H1 (cell line): Measurements from ENCODE around the gene SLC16A5. TPM values are rescaled to one million over a fixed set of nuclear protein-coding genes. Genes with fewer than 3 reads are reported as not detected.
"Not testable (repeated sequence)": the region's sequence is repeated elsewhere in the genome, so short reads cannot be mapped to it uniquely, and the experiment has no call there.

ENCODE experiments used
- CTCF ChIA-PET: fragments of 300-600 bp; sonication (Branson Sonifier 250); formaldehyde crosslinking; loops from one replicate; lab custom pipeline; 2021; ENCODE audit not compliant: partially characterized antibody; lab: Charles Lee
- POLR2A ChIA-PET: fragments of 300-600 bp; sonication (Branson Sonifier 250); formaldehyde crosslinking; loops from one replicate; lab custom pipeline; 2021; ENCODE audit warnings: inconsistent platforms; ENCODE audit not compliant: partially characterized antibody; lab: Charles Lee
- DNase-seq, 2 experiments: peaks; one replicate each; pipeline versions ENCODE4 v3.0.0 to v3.0.0-alpha.2; 2010 to 2022; ENCODE audit warnings: low spot score in 2 of 2, low read depth in 1 of 2, mixed read lengths in 1 of 2
- FAIRE-seq: peaks from 2 replicates; lab custom pipeline; 2011; peaks lifted over from hg19 to GRCh38; lab: Jason Lieb, UNC
- H2AFZ ChIP-seq: 2 replicates; pipeline ENCODE4 v1.8.1; 2012; ENCODE audit warnings: low read length, inconsistent platforms
- H2AK5ac ChIP-seq: 2 replicates; pipeline ENCODE4 v1.6.1; 2013; ENCODE audit warnings: low read depth, low read length
- H2BK120ac ChIP-seq: replicated peaks from 2 replicates; pipeline ENCODE3; 2013; ENCODE audit warnings: low read depth, low read length, inconsistent platforms
- H2BK12ac ChIP-seq: 2 replicates; pipeline ENCODE4 v1.6.1; 2013; ENCODE audit warnings: low read depth, low read length
- H2BK15ac ChIP-seq: 2 replicates; pipeline ENCODE4 v1.6.1; 2013; ENCODE audit warnings: low read length
- H2BK20ac ChIP-seq: 2 replicates; pipeline ENCODE4 v1.6.1; 2013; ENCODE audit warnings: low read length
- H2BK5ac ChIP-seq: 2 replicates; pipeline ENCODE4 v1.6.1; 2013; ENCODE audit warnings: low read depth, low read length
- H3K14ac ChIP-seq: 2 replicates; pipeline ENCODE4 v1.6.1; 2013; ENCODE audit warnings: inconsistent platforms; ENCODE audit not compliant: insufficient read length
- H3K18ac ChIP-seq: 2 replicates; pipeline ENCODE4 v1.6.1; 2013; ENCODE audit warnings: low read length; ENCODE audit errors: extremely low read depth
- H3K23ac ChIP-seq: 2 replicates; pipeline ENCODE4 v1.6.1; 2013; ENCODE audit warnings: inconsistent platforms; ENCODE audit not compliant: insufficient read length
- H3K23me2 ChIP-seq: 2 replicates; pipeline ENCODE4 v1.6.1; 2013; ENCODE audit warnings: low read depth, low read length
- H3K27ac ChIP-seq: 2 replicates; pipeline ENCODE4 v1.6.1; 2011; ENCODE audit warnings: low read depth, low read length, inconsistent platforms
- H3K27me3 ChIP-seq, 4 experiments: replicated peaks in 1 of 4; 1 replicate in 1 of 4; 2 replicates in 3 of 4; pipeline versions ENCODE4 v1.6.1 to v1.8.1; 2011 to 2013; ENCODE audit warnings: low read length in 3 of 4, mild to moderate bottlenecking in 3 of 4, inconsistent platforms in 2 of 4, mixed read lengths in 2 of 4, moderate library complexity in 1 of 4; ENCODE audit not compliant: control insufficient read depth in 3 of 4, insufficient read depth in 3 of 4; ENCODE audit errors: extremely low read depth in 1 of 4
- H3K36me3 ChIP-seq, 4 experiments: 2 replicates each; pipeline versions ENCODE4 v1.6.1 to v1.8.1; 2011 to 2013; ENCODE audit warnings: mild to moderate bottlenecking in 4 of 4, low read length in 3 of 4, moderate library complexity in 2 of 4, control low read depth in 1 of 4, inconsistent platforms in 1 of 4; ENCODE audit not compliant: insufficient read depth in 4 of 4, control insufficient read depth in 2 of 4
- H3K4ac ChIP-seq: replicated peaks from 2 replicates; pipeline ENCODE3; 2013; ENCODE audit warnings: low read length, low read depth, mixed read lengths, inconsistent platforms; ENCODE audit not compliant: insufficient read length
- H3K4me1 ChIP-seq, 4 experiments: replicated peaks in 1 of 4; 1 replicate in 1 of 4; 2 replicates in 3 of 4; pipeline versions ENCODE4 v1.6.1 to v1.8.1; 2011 to 2013; ENCODE audit warnings: low read length in 3 of 4, inconsistent platforms in 2 of 4, mixed read lengths in 1 of 4; ENCODE audit not compliant: insufficient read depth in 4 of 4, control insufficient read depth in 3 of 4
- H3K4me2 ChIP-seq, 2 experiments: 2 replicates each; pipeline versions ENCODE4 v1.6.1 to v1.8.1; 2011 to 2013; ENCODE audit warnings: low read depth in 2 of 2, low read length in 2 of 2, control low read depth in 1 of 2, inconsistent platforms in 1 of 2, mild to moderate bottlenecking in 1 of 2; ENCODE audit not compliant: insufficient read depth in 1 of 2
- H3K4me3 ChIP-seq, 4 experiments: fragments of 200-600, 300-600 bp in 1 of 4; sonication (generic), shearing (Covaris generic), sonication (Bioruptor Twin) in 1 of 4; 2 replicates each; pipeline versions ENCODE4 v1.5.1 to v1.8.1; 2011 to 2016; ENCODE audit warnings: low read length in 4 of 4, low read depth in 3 of 4, control low read depth in 2 of 4, inconsistent platforms in 2 of 4, mild to moderate bottlenecking in 2 of 4, mixed read lengths in 1 of 4, moderate library complexity in 1 of 4; ENCODE audit not compliant: insufficient read depth in 2 of 4; ENCODE audit errors: extremely low read depth in 1 of 4
- H3K56ac ChIP-seq: replicated peaks from 2 replicates; pipeline ENCODE3; 2013; ENCODE audit warnings: low read depth, mild to moderate bottlenecking, mixed read lengths, low read length, inconsistent platforms; ENCODE audit not compliant: insufficient read length
- H3K79me1 ChIP-seq: 2 replicates; pipeline ENCODE4 v1.6.1; 2013; ENCODE audit warnings: low read depth, low read length, control low read depth
- H3K79me2 ChIP-seq, 2 experiments: 2 replicates each; pipeline versions ENCODE4 v1.6.1 to v1.8.1; 2012 to 2013; ENCODE audit warnings: low read length in 2 of 2, mild to moderate bottlenecking in 2 of 2, inconsistent platforms in 1 of 2; ENCODE audit not compliant: insufficient read depth in 2 of 2, control insufficient read depth in 1 of 2
- H3K9ac ChIP-seq, 4 experiments: replicated peaks in 1 of 4; 1 replicate in 1 of 4; 2 replicates in 3 of 4; pipeline versions ENCODE4 v1.6.1 to v1.8.1; 2011 to 2013; ENCODE audit warnings: low read depth in 3 of 4, low read length in 3 of 4, control low read depth in 2 of 4, mild to moderate bottlenecking in 2 of 4, moderate library complexity in 2 of 4, inconsistent platforms in 1 of 4; ENCODE audit errors: extremely low read depth in 1 of 4
- H3K9me3 ChIP-seq, 2 experiments: 2 replicates each; pipeline versions ENCODE4 v1.6.1 to v1.8.1; 2012 to 2013; ENCODE audit warnings: mild to moderate bottlenecking in 2 of 2, moderate library complexity in 2 of 2, control low read depth in 1 of 2, inconsistent platforms in 1 of 2, low read depth in 1 of 2, low read length in 1 of 2, mixed read lengths in 1 of 2; ENCODE audit not compliant: insufficient read depth in 2 of 2
- H4K20me1 ChIP-seq, 2 experiments: replicated peaks in 1 of 2; 2 replicates each; pipeline versions ENCODE3 to v1.8.1; 2011 to 2013; ENCODE audit warnings: inconsistent platforms in 2 of 2, low read length in 2 of 2, mild to moderate bottlenecking in 1 of 2; ENCODE audit not compliant: insufficient read depth in 2 of 2, control insufficient read depth in 1 of 2
- H4K5ac ChIP-seq: 2 replicates; pipeline ENCODE4 v1.6.1; 2013; ENCODE audit warnings: low read length, low read depth, mixed read lengths, inconsistent platforms; ENCODE audit not compliant: insufficient read length
- H4K8ac ChIP-seq: 2 replicates; pipeline ENCODE4 v1.8.0; 2013; ENCODE audit warnings: mild to moderate bottlenecking, moderate library complexity, low read length, inconsistent platforms; ENCODE audit not compliant: insufficient read depth; ENCODE audit errors: extremely low read depth
- H4K91ac ChIP-seq: replicated peaks from 2 replicates; pipeline ENCODE3; 2013; ENCODE audit warnings: low read length, mixed read lengths, inconsistent platforms; ENCODE audit not compliant: insufficient read length
- ASH2L ChIP-seq: fragments of 200-600, 300-600 bp; sonication (generic); IDR thresholded peaks from one replicate; pipeline ENCODE4 v1.7.1; 2017; ENCODE audit warnings: low read length
- EGR1 ChIP-seq: IDR thresholded peaks from 2 replicates; pipeline ENCODE4 v1.6.1; 2011; ENCODE audit warnings: low read depth, low read length, borderline replicate concordance
- EP300 ChIP-seq, 2 experiments: IDR thresholded peaks; 1 replicate in 1 of 2; 2 replicates in 1 of 2; pipeline ENCODE4 v1.6.1; 2011 to 2012; ENCODE audit warnings: low read depth in 2 of 2, low read length in 2 of 2, mild to moderate bottlenecking in 2 of 2, borderline replicate concordance in 1 of 2, inconsistent platforms in 1 of 2, moderate library complexity in 1 of 2
- TAF1 ChIP-seq: IDR thresholded peaks from 2 replicates; pipeline ENCODE4 v1.6.1; 2011; ENCODE audit warnings: mild to moderate bottlenecking, low read depth, low read length
- TAF7 ChIP-seq: optimal IDR thresholded peaks from 2 replicates; pipeline ENCODE3; 2011; ENCODE audit warnings: low read depth, mild to moderate bottlenecking, inconsistent platforms, low read length, moderate library complexity, borderline replicate concordance
- TBP ChIP-seq: IDR thresholded peaks from 2 replicates; pipeline ENCODE4 v1.6.1; 2011; ENCODE audit warnings: low read depth, low read length, improper control_type of control experiment
- TCF12 ChIP-seq: IDR thresholded peaks from 2 replicates; pipeline ENCODE4 v1.6.1; 2011; ENCODE audit warnings: low read depth, mild to moderate bottlenecking, low read length
- WGBS, 2 experiments: shearing (Covaris generic) in 1 of 2; methylation state at CpG; one replicate each; pipeline versions ENCODE4 v1.1.6 to v1.1.7; 2013 to 2015; ENCODE audit warnings: low lambda C conversion rate in 2 of 2, mixed read lengths in 2 of 2, inconsistent platforms in 1 of 2, low coverage in 1 of 2, missing lambda C conversion rate in 1 of 2; ENCODE audit not compliant: insufficient replicate concordance in 2 of 2, insufficient coverage in 1 of 2, insufficient read length in 1 of 2; ENCODE audit errors: extremely low coverage in 1 of 2, missing lambda C conversion rate in 1 of 2; 5-methylcytosine and 5-hydroxymethylcytosine counted together
- polyA plus RNA-seq, 7 experiments: library from polyadenylated mRNA; depleted of rRNA in 3 of 7; stranded (reverse) in 5 of 7; unstranded in 2 of 7; fragments of >200 nt in 5 of 7; fragments of 200-250 nt in 2 of 7; gene quantifications; 1 replicate in 5 of 7; 2 replicates in 1 of 7; 4 replicates in 1 of 7; pipeline versions ENCODE4 v1.2.1 to v1.2.3, GENCODE V29; 2011 to 2013; ENCODE audit warnings: missing spikeins in 2 of 7, mixed read lengths in 2 of 7
- total RNA-seq: library from RNA; stranded (reverse); fragmentation: NEBNext Ultra II Directional; extraction: Animal tissue kit (Norgen Biotek cat#: 25700); gene quantifications from 2 replicates; pipeline ENCODE4 v1.2.1, GENCODE V29; 2021
- TF ChIP-seq, protein P1 (sequence below): IDR thresholded peaks from 2 replicates; pipeline ENCODE4 v1.6.1; 2012; ENCODE audit warnings: low read length, inconsistent platforms

SLC16A5 gene
- total and polyA plus RNA-seq, 2 of the 8 experiments (the other 6 are each of a cell fraction or from before 2014, with no cell fraction given), result 17.1 to 34.7 TPM

- TF ChIP-seq, protein P1, sequence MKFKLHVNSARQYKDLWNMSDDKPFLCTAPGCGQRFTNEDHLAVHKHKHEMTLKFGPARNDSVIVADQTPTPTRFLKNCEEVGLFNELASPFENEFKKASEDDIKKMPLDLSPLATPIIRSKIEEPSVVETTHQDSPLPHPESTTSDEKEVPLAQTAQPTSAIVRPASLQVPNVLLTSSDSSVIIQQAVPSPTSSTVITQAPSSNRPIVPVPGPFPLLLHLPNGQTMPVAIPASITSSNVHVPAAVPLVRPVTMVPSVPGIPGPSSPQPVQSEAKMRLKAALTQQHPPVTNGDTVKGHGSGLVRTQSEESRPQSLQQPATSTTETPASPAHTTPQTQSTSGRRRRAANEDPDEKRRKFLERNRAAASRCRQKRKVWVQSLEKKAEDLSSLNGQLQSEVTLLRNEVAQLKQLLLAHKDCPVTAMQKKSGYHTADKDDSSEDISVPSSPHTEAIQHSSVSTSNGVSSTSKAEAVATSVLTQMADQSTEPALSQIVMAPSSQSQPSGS, result no peak
- TF ChIP-seq EGR1 (no peak), EP300 (IDR thresholded peaks at IDR 0.05; ENCODE audit: borderline replicate concordance in 1 of 2, low read depth in 2 of 2, low read length in 2 of 2) (no peak), ASH2L (no peak), TAF7 (no peak), TAF1 (no peak), TCF12 (no peak), TBP (no peak)
Observed at GRCh38 chr17:75044716-75045115, 43.0 kb upstream of the SLC16A5 start (continued).

GRCh38 chr17:75045946-75046406, 41.8 kb upstream of the SLC16A5 start:
- H3K79me1 ChIP-seq, H2BK20ac ChIP-seq, H4K8ac ChIP-seq, H3K23ac ChIP-seq, H3K23me2 ChIP-seq, H3K27me3 ChIP-seq, H3K27ac ChIP-seq, H2BK12ac ChIP-seq, H2BK120ac ChIP-seq, H4K91ac ChIP-seq, DNase-seq, H2AK5ac ChIP-seq, H3K56ac ChIP-seq, H4K20me1 ChIP-seq, FAIRE-seq, H3K14ac ChIP-seq, H2BK15ac ChIP-seq, CTCF ChIA-PET, H2AFZ ChIP-seq, H3K9me3 ChIP-seq, H3K4ac ChIP-seq: not testable (repeated sequence)
- Histone ChIP-seq H3K36me3 (peaks cover 0 to 34% (median 11%) of the 10 kb centered on the region in 4 experiments; a peak in 6 of 8 replicates), H3K9ac (peak overlapping the region in 3 of 4 experiments; percentile 35 to 80 (median 79); a peak in 5 of 7 replicates), H4K5ac (peak overlapping the region; percentile 96), H3K18ac (peak overlapping the region; percentile 11; the same call in 1 of the 2 replicates), H3K4me3 (peak overlapping the region; percentile 86 to 98 (median 97)), H3K79me2 (peaks cover 8 to 36% of the 10 kb centered on the region in 2 experiments), H3K4me2 (peak overlapping the region; percentile 49 to 75), H3K4me1 (peaks cover 4 to 20% (median 6%) of the 10 kb centered on the region in 4 experiments; a peak in 6 of 7 replicates), H2BK5ac (0 out of 2 replicates have a peak overlapping the region, but pooled peaks have one; percentile 98)
- POLR2A ChIA-PET, result interaction anchor here (0.5 to 4.8 kb wide), 15 partner anchors 8 to 193 kb away, joined by 3 to 20 read pairs (median 3); partner anchors contain the start of genes CDR2L, HID1, MRPL58 and NT5C
- WGBS, 2 experiments, result 2% methylated on average over 23 of the region's 25 CpGs; no CpG with 5 or more reads in 1 of the 2 experiments
